GM19025 (cell line): ENCODE results near the gene RNF40.

Source experiments
- ATAC-seq: cut with Tn5 transposase; IDR thresholded peaks from one replicate; pipeline ENCODE4 v1.9.1; 2021; ENCODE audit warnings: mild to moderate bottlenecking, low read depth, moderate library complexity; ENCODE audit not compliant: unreplicated experiment

Gene RNF40

GRCh38 chr16:30761427-30761927, 645 bp upstream of the RNF40 start:
- ATAC-seq, result peak; percentile 19

GRCh38 chr16:30762991-30763725, 1.0 kb downstream of the RNF40 start:
- no peak for ATAC-seq

- no peak for ATAC-seq
Observed at GRCh38 chr16:30764086-30764485, 2.0 kb downstream of the RNF40 start.

- ATAC-seq, result no peak
Observed at GRCh38 chr16:30764816-30765465, 2.8 kb downstream of the RNF40 start.

- no peak for ATAC-seq
Observed at GRCh38 chr16:30766206-30766932, 4.2 kb downstream of the RNF40 start.

GRCh38 chr16:30766933-30767284, 4.8 kb downstream of the RNF40 start:
- ATAC-seq, result no peak

GRCh38 chr16:30767767-30768465, 5.8 kb downstream of the RNF40 start:
- ATAC-seq, result no peak

GRCh38 chr16:30768583-30769181, 6.6 kb downstream of the RNF40 start:
- ATAC-seq, result no peak

GRCh38 chr16:30769379-30770089, 7.4 kb downstream of the RNF40 start:
- no peak for ATAC-seq

GRCh38 chr16:30771726-30772125, 9.6 kb downstream of the RNF40 start:
- ATAC-seq, result no peak

- ATAC-seq, result no peak
Observed at GRCh38 chr16:30773826-30774225, 11.7 kb downstream of the RNF40 start.

- ATAC-seq, result no peak
Observed at GRCh38 chr16:30774367-30775130, 12.4 kb downstream of the RNF40 start.

- no peak for ATAC-seq
Observed at GRCh38 chr16:30775131-30775391, 12.9 kb downstream of the RNF40 start.

- ATAC-seq, result no peak
Observed at GRCh38 chr16:30775392-30776188, 13.5 kb downstream of the RNF40 start.

GRCh38 chr16:30777591-30778297, 15.6 kb downstream of the RNF40 start:
- no peak for ATAC-seq

- ATAC-seq, result no peak
Observed at GRCh38 chr16:30778549-30779244, 16.6 kb downstream of the RNF40 start.

- ATAC-seq, result no peak
Observed at GRCh38 chr16:30779596-30779995, 17.5 kb downstream of the RNF40 start.
